Calu3 (cell line): Measurements from ENCODE around the gene KHDC1. TPM values are rescaled to one million over a fixed set of nuclear protein-coding genes. Genes with fewer than 3 reads are reported as not detected.
"Not testable (repeated sequence)": the region's sequence is repeated elsewhere in the genome, so short reads cannot be mapped to it uniquely, and the experiment has no call there.

Source experiments
- BruUV-seq: library from RNA; stranded (reverse); fragments of 400-500 nt; replicated peaks from 2 replicates; lab custom pipeline; 2021; lab: Mats Ljungman, UMichigan
- CTCF ChIA-PET: fragments of 300-600 bp; sonication (Branson Sonifier 250); formaldehyde crosslinking; loops from one replicate; lab custom pipeline; 2022; ENCODE audit warnings: antibody characterized with exemption; lab: Charles Lee
- DNase-seq: peaks from one replicate; pipeline ENCODE4 v3.0.0; 2022
- H3K27ac Mint-ChIP-seq: one replicate; pipeline ENCODE4 v1.8.0; 2022; ENCODE audit warnings: mixed read lengths; ENCODE audit not compliant: unreplicated experiment
- H3K27me3 Mint-ChIP-seq: one replicate; pipeline ENCODE4 v1.8.0; 2022; ENCODE audit warnings: mixed read lengths; ENCODE audit not compliant: unreplicated experiment
- H3K36me3 Mint-ChIP-seq: one replicate; pipeline ENCODE4 v1.8.0; 2022; ENCODE audit warnings: mild to moderate bottlenecking, moderate library complexity, mixed read lengths; ENCODE audit not compliant: insufficient read depth, unreplicated experiment
- H3K4me1 Mint-ChIP-seq: one replicate; pipeline ENCODE4 v1.8.0; 2022; ENCODE audit warnings: mild to moderate bottlenecking, low read depth, mixed read lengths; ENCODE audit not compliant: unreplicated experiment
- H3K4me3 Mint-ChIP-seq: one replicate; pipeline ENCODE4 v1.8.0; 2022; ENCODE audit warnings: mild to moderate bottlenecking, low read depth, moderate library complexity, mixed read lengths; ENCODE audit not compliant: unreplicated experiment
- H3K9me3 Mint-ChIP-seq: one replicate; pipeline ENCODE4 v1.8.0; 2022; ENCODE audit warnings: low read depth, mixed read lengths; ENCODE audit not compliant: unreplicated experiment
- CTCF ChIP-seq: fragments of 200-600 bp; IDR thresholded peaks from one replicate; pipeline ENCODE4 v1.8.0; 2022; ENCODE audit warnings: antibody characterized with exemption; ENCODE audit not compliant: unreplicated experiment
- intact Hi-C: fragments of 100-400 bp; cut with micrococcal nuclease; formaldehyde crosslinking; loops from one replicate; pipeline ENCODE4 v1.10.0; 2022; ENCODE audit not compliant: unreplicated experiment
- total RNA-seq: library from RNA; stranded (reverse); gene quantifications from 2 replicates; pipeline ENCODE4 v1.2.3, GENCODE V29; 2022

Gene KHDC1
- total RNA-seq, 1 experiment from 2014 or later, result 4.9 TPM

- H3K4me1 Mint-ChIP-seq, result no peaks in the 10 kb centered on the region
- CTCF ChIA-PET, result no interaction called here
- TF ChIP-seq CTCF, result no peak
- H3K9me3 Mint-ChIP-seq, result no peaks in the 10 kb centered on the region
- DNase-seq, result no peak
- no peaks in the 10 kb centered on the region for H3K36me3 Mint-ChIP-seq
- intact Hi-C loops, result no loop called here
- no peak overlapping the region for H3K4me3 Mint-ChIP-seq
- no TSS peak for BruUV-seq
- no peaks in the 10 kb centered on the region for H3K27me3 Mint-ChIP-seq
- H3K27ac Mint-ChIP-seq, result no peak overlapping the region
These were observed 21.0 kb downstream of the KHDC1 start for GRCh38 chr6:73242001-73242400.

GRCh38 chr6:73240730-73241129, 22.3 kb downstream of the KHDC1 start:
- CTCF ChIA-PET, result no interaction called here
- Mint-ChIP-seq H3K36me3 (no peaks in the 10 kb centered on the region), H3K27ac (no peak overlapping the region), H3K4me1 (no peaks in the 10 kb centered on the region), H3K9me3 (no peaks in the 10 kb centered on the region), H3K4me3 (no peak overlapping the region), H3K27me3 (no peaks in the 10 kb centered on the region)
- intact Hi-C loops, result no loop called here
- no peak for DNase-seq
- no peak for TF ChIP-seq CTCF
- BruUV-seq, result no TSS peak

GRCh38 chr6:73236144-73236750, 26.7 kb downstream of the KHDC1 start:
- CTCF ChIA-PET, result interaction anchor here (0.7 kb wide), 1 partner anchor 80 kb away, joined by 5 read pairs; no protein-coding TSS in a partner anchor
- Mint-ChIP-seq H3K4me3 (no peak overlapping the region), H3K4me1 (no peaks in the 10 kb centered on the region), H3K9me3 (no peaks in the 10 kb centered on the region), H3K27me3 (no peaks in the 10 kb centered on the region), H3K27ac (no peak overlapping the region), H3K36me3 (no peaks in the 10 kb centered on the region)
- intact Hi-C loops, result no loop called here
- no peak for TF ChIP-seq CTCF
- no TSS peak for BruUV-seq
- DNase-seq, result no peak

- intact Hi-C loops, result no loop called here
- H3K9me3 Mint-ChIP-seq, result no peaks in the 10 kb centered on the region
- H3K4me1 Mint-ChIP-seq, result no peaks in the 10 kb centered on the region
- no peak overlapping the region for H3K4me3 Mint-ChIP-seq
- CTCF ChIA-PET, result no interaction called here
- no peak overlapping the region for H3K27ac Mint-ChIP-seq
- no TSS peak for BruUV-seq
- TF ChIP-seq CTCF, result no peak
- no peak for DNase-seq
- no peaks in the 10 kb centered on the region for H3K27me3 Mint-ChIP-seq
- no peaks in the 10 kb centered on the region for H3K36me3 Mint-ChIP-seq
These were observed 28.3 kb downstream of the KHDC1 start for GRCh38 chr6:73234733-73235132.

GRCh38 chr6:73233971-73234370, 29.0 kb downstream of the KHDC1 start:
- H3K27ac Mint-ChIP-seq, H3K36me3 Mint-ChIP-seq, intact Hi-C loops, H3K27me3 Mint-ChIP-seq, CTCF ChIA-PET, H3K4me3 Mint-ChIP-seq, H3K4me1 Mint-ChIP-seq, H3K9me3 Mint-ChIP-seq, DNase-seq, BruUV-seq: not testable (repeated sequence)
